ENCODE measurements around the gene PBX3.

The PBX3 gene

GRCh38 chr9:126002476-126003350 is 255.5 kb downstream of the PBX3 start:
- Histone ChIP-seq H3K27ac (ENCODE audit: low read depth, low read length, severe bottlenecking) (no peak overlapping the region), H3K9me3 (ENCODE audit: control insufficient read depth, low read length) (no peaks in the 10 kb centered on the region), H3K4me1 (ENCODE audit: control insufficient read depth, insufficient read depth, low read length, poor library complexity, severe bottlenecking) (no peaks in the 10 kb centered on the region), H3K4me3 (ENCODE audit: extremely low read depth, insufficient read depth, low read length, poor library complexity, severe bottlenecking) (no peak overlapping the region), H3K36me3 (ENCODE audit: control insufficient read depth, insufficient read depth, low read length) (no peaks in the 10 kb centered on the region)
- WGBS, 2 experiments (ENCODE audit: insufficient coverage in 2 of 2): 86 to 93% methylated on average over 10 to 17 of the region's 21 CpGs

- no peaks in the 10 kb centered on the region for H3K4me1 ChIP-seq (ENCODE audit: control insufficient read depth, insufficient read depth, low read length, poor library complexity, severe bottlenecking)
- 95 to 100% methylated on average over 2 of the region's 2 CpGs for WGBS, 2 experiments (ENCODE audit: insufficient coverage in 2 of 2)
- peaks cover 12% of the 10 kb centered on the region for H3K9me3 ChIP-seq (ENCODE audit: control insufficient read depth, low read length)
- no peaks in the 10 kb centered on the region for H3K36me3 ChIP-seq (ENCODE audit: control insufficient read depth, insufficient read depth, low read length)
- no peak overlapping the region for H3K4me3 ChIP-seq (ENCODE audit: extremely low read depth, insufficient read depth, low read length, poor library complexity, severe bottlenecking)
- H3K27ac ChIP-seq (ENCODE audit: low read depth, low read length, severe bottlenecking): no peak overlapping the region
Observed at GRCh38 chr9:126009047-126009446, 261.9 kb downstream of the PBX3 start.

- WGBS, 2 experiments (ENCODE audit: insufficient coverage in 2 of 2): 87% methylated on average over 3 to 7 of the region's 12 CpGs
- Histone ChIP-seq H3K36me3 (ENCODE audit: control insufficient read depth, insufficient read depth, low read length) (no peaks in the 10 kb centered on the region), H3K9me3 (ENCODE audit: control insufficient read depth, low read length) (no peaks in the 10 kb centered on the region), H3K4me3 (ENCODE audit: extremely low read depth, insufficient read depth, low read length, poor library complexity, severe bottlenecking) (no peak overlapping the region), H3K4me1 (ENCODE audit: control insufficient read depth, insufficient read depth, low read length, poor library complexity, severe bottlenecking) (no peaks in the 10 kb centered on the region), H3K27ac (ENCODE audit: low read depth, low read length, severe bottlenecking) (no peak overlapping the region)
Observed at GRCh38 chr9:126014726-126015125, 267.6 kb downstream of the PBX3 start.

- no peaks in the 10 kb centered on the region for H3K4me1 ChIP-seq (ENCODE audit: control insufficient read depth, insufficient read depth, low read length, poor library complexity, severe bottlenecking)
- no peak overlapping the region for H3K27ac ChIP-seq (ENCODE audit: low read depth, low read length, severe bottlenecking)
- no peaks in the 10 kb centered on the region for H3K9me3 ChIP-seq (ENCODE audit: control insufficient read depth, low read length)
- no peak overlapping the region for H3K4me3 ChIP-seq (ENCODE audit: extremely low read depth, insufficient read depth, low read length, poor library complexity, severe bottlenecking)
- WGBS, 2 experiments (ENCODE audit: insufficient coverage in 2 of 2): 90 to 94% methylated on average over 14 to 17 of the region's 17 CpGs
- no peaks in the 10 kb centered on the region for H3K36me3 ChIP-seq (ENCODE audit: control insufficient read depth, insufficient read depth, low read length)
Observed at GRCh38 chr9:126015424-126015823, 268.3 kb downstream of the PBX3 start.

GRCh38 chr9:126016579-126017290 is 269.6 kb downstream of the PBX3 start:
- H3K4me1 ChIP-seq (ENCODE audit: control insufficient read depth, insufficient read depth, low read length, poor library complexity, severe bottlenecking): no peaks in the 10 kb centered on the region
- 90 to 94% methylated on average over 21 to 24 of the region's 24 CpGs for WGBS, 2 experiments (ENCODE audit: insufficient coverage in 2 of 2)
- no peak overlapping the region for H3K4me3 ChIP-seq (ENCODE audit: extremely low read depth, insufficient read depth, low read length, poor library complexity, severe bottlenecking)
- no peaks in the 10 kb centered on the region for H3K36me3 ChIP-seq (ENCODE audit: control insufficient read depth, insufficient read depth, low read length)
- H3K27ac ChIP-seq (ENCODE audit: low read depth, low read length, severe bottlenecking): no peak overlapping the region
- no peaks in the 10 kb centered on the region for H3K9me3 ChIP-seq (ENCODE audit: control insufficient read depth, low read length)

Data from mesodermal cell (in vitro differentiated cells).